ENCODE results near the gene VWA8.

Gene VWA8

DNA sequence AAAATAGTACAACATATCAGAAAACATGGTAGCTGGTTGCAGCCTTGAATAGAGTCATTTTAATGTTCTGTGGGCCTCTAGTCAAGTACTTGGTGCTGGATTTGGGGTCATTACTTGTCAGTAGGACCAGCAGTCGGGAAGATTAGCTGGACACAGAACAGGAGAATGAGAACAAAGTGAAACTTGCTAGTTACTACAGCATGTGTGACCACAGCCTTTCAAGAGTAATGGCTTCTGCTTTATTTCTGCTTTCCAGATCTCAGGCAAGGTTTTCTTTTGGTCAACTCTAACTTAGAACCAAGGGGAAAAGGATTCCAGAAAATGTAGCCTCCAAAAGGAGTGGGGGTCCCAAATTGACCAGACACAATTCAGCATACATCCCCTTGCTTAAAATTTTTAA lies 17.1 kb upstream of the VWA8 start:
- DNase-seq, result no peak
- TF ChIP-seq GATA1 (IDR thresholded peaks at IDR 0.05; ENCODE audit: low read depth, low read length) (no peak), POLR2A (IDR thresholded peaks at IDR 0.05; ENCODE audit: low read length) (no peak)

GRCh38 chr13:41976476-41976875 lies 15.6 kb upstream of the VWA8 start:
- no peak for DNase-seq
- TF ChIP-seq GATA1 (IDR thresholded peaks at IDR 0.05; ENCODE audit: low read depth, low read length) (no peak), POLR2A (IDR thresholded peaks at IDR 0.05; ENCODE audit: low read length) (no peak)

GRCh38 chr13:41974262-41974900 lies 13.5 kb upstream of the VWA8 start:
- no peak for TF ChIP-seq POLR2A (IDR thresholded peaks at IDR 0.05; ENCODE audit: low read length)
- TF ChIP-seq GATA1 (IDR thresholded peaks at IDR 0.05; ENCODE audit: low read depth, low read length), result no peak

DNA sequence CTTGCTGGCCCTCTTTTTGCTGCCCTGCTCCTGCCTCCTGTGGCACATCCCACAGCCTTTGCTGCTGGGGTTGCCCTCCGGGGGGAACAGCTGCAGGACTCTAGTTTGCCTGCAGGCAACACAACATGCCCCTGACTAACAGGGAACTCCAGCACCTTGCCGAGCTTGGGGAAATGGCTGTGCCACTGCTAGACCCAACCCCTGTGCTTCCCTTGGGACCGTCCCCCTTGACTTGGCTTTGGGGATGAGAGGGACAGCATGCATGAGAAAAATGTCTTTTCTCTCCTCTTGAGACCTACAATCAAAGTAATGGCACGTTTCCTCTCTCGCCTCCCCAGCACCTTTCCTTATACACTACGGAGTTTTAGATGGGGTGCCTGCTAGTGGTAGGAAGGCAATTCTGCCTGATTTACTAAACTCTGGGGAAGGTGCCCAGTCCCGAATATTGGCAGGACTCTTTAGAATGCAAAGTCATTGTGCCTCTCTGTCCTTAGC lies 12.4 kb upstream of the VWA8 start:
- DNase-seq, result no peak
- TF ChIP-seq POLR2A (IDR thresholded peaks at IDR 0.05; ENCODE audit: low read length), result no peak
- TF ChIP-seq GATA1 (IDR thresholded peaks at IDR 0.05; ENCODE audit: low read depth, low read length), result no peak

More at GRCh38 chr13:41974262-41974900, 13.5 kb upstream of the VWA8 start:
- no peak for DNase-seq

GRCh38 chr13:41971848-41972247 lies 10.9 kb upstream of the VWA8 start:
- no peak for DNase-seq
- TF ChIP-seq POLR2A (IDR thresholded peaks at IDR 0.05; ENCODE audit: low read length) (no peak), GATA1 (IDR thresholded peaks at IDR 0.05; ENCODE audit: low read depth, low read length) (no peak)

- TF ChIP-seq GATA1 (IDR thresholded peaks at IDR 0.05; ENCODE audit: low read depth, low read length) (no peak), POLR2A (IDR thresholded peaks at IDR 0.05; ENCODE audit: low read length) (no peak)
These were observed 10.0 kb upstream of the VWA8 start for GRCh38 chr13:41970918-41971317.

DNA sequence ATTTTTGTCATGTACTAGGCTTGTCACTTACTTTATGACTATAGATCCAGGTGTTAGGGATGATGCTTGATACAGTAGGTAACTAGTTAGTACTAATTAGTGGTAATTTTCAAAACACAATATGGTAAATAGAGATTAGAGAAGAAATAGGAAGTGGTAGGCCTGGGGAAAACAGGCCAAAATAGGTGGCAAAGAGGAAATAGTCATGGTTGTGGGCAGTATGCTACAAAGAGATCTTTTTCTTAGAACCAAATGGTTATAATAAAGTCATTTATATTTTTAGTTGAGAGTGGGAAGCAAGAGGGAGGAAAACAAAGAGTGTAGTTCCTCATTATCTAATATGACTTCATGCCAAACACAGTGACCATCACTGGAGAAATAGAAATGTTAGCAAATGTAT lies 9.1 kb upstream of the VWA8 start:
- DNase-seq, result no peak
- TF ChIP-seq POLR2A (IDR thresholded peaks at IDR 0.05; ENCODE audit: low read length) (no peak), GATA1 (IDR thresholded peaks at IDR 0.05; ENCODE audit: low read depth, low read length) (no peak)

More at GRCh38 chr13:41970918-41971317, 10.0 kb upstream of the VWA8 start:
- no peak for DNase-seq

DNA sequence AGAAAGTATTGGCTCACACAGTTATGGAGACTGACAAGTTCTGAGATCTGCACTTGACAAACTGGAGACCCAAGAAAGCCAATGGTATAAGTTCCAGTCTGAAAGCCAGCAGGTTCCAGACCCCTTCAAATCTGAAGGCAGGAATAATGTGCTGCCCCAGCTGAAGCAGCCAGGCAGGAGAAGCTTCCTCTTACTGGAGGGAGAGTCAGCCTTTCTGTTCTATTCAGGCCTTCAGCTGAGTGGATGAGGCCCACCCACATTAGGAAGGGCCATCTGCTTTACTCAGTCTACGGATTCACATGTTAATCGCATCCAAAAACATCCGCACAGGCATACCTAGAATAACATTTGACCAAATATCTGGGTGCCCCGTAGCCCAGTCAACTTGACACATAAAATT lies 8.2 kb upstream of the VWA8 start:
- no peak for DNase-seq
- TF ChIP-seq GATA1 (IDR thresholded peaks at IDR 0.05; ENCODE audit: low read depth, low read length) (no peak), POLR2A (IDR thresholded peaks at IDR 0.05; ENCODE audit: low read length) (no peak)

- no peak for DNase-seq
- TF ChIP-seq GATA1 (IDR thresholded peaks at IDR 0.05; ENCODE audit: low read depth, low read length) (no peak), POLR2A (IDR thresholded peaks at IDR 0.05; ENCODE audit: low read length) (no peak)
These were observed 5.8 kb upstream of the VWA8 start for GRCh38 chr13:41966671-41967070.

- no peak for DNase-seq
- TF ChIP-seq GATA1 (IDR thresholded peaks at IDR 0.05; ENCODE audit: low read depth, low read length) (no peak), POLR2A (IDR thresholded peaks at IDR 0.05; ENCODE audit: low read length) (no peak)
These were observed 2.1 kb upstream of the VWA8 start for GRCh38 chr13:41962994-41963393.

DNA sequence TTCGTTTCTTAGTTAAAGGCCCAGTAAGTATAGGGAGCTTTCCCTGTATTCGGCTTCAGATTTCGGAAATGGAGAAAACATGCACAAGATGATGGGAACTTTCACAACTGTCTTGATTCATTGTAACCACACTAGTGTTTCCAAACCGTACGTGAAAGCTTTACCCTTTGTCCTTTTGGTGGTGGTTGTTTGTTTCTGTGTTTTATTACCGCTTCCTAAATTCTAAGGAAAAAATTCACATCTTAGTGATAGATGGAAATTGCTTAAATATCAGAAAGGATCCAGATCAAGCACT lies 504 bp upstream of the VWA8 start:
- TF ChIP-seq POLR2A (IDR thresholded peaks at IDR 0.05; ENCODE audit: low read length), result no peak
- TF ChIP-seq GATA1 (IDR thresholded peaks at IDR 0.05; ENCODE audit: low read depth, low read length), result no peak
- no peak for DNase-seq

- TF ChIP-seq POLR2A (IDR thresholded peaks at IDR 0.05; ENCODE audit: low read length) (no peak), GATA1 (IDR thresholded peaks at IDR 0.05; ENCODE audit: low read depth, low read length) (no peak)
- no peak for DNase-seq
These were observed 685 bp downstream of the VWA8 start for GRCh38 chr13:41960211-41960636.

DNA sequence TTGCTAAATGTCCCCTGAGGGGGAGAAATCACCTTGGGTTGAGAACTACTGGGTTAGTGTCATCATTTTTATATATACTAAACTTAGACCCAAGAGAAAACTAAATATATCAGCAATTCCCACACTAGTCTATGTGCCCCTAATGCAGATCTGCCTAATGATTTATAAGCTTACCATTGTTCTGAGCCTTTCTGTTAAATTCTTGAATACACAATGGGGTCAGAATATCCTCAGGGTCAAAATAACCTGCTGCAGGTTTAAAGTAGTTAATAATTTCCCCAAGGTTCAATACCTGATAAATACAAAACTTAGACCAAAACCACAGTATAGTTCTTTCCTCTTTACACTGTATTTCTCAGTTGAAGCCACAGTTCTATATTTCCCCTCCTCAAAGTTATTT lies 4.6 kb downstream of the VWA8 start:
- no peak for DNase-seq
- no peak for TF ChIP-seq POLR2A (IDR thresholded peaks at IDR 0.05; ENCODE audit: low read length)
- no peak for TF ChIP-seq GATA1 (IDR thresholded peaks at IDR 0.05; ENCODE audit: low read depth, low read length)

DNA sequence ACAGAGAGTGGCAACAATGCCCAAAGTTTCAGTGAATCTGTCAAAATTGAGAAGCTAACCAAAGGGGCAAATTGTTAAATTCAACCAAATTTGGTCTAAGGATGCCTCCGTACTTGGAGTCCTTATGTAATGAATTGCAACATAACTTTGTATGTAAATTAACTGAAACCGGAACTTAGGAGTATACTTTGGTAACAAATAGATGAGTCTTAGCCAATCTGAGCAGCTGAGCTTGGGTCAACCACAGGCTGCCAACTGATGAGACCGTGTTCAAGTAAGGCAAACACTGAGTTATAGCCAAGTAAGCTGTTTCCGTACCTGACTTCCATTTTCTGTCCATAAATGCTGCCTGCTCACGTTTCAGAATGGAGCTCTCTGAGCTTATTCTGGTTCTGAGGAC lies 5.3 kb downstream of the VWA8 start:
- DNase-seq, result no peak

DNA sequence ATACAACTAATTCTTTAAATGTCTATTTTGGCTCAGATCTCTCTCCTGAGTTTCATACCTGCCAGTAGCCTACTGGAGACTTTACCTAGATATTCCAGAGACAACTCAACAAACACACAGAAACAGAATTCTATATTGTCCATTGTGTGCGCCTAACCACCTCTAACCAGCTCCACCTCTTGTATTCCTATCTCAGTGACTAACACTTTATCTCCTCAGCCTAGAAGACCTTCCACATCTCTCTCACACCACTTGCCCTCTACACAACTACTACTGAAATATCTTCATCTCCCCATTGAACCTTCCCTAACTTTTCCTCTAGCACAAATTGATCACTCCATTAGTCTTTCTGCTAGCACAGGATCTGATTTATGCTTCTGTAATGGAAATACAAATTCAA lies 6.7 kb downstream of the VWA8 start:
- no peak for TF ChIP-seq POLR2A (IDR thresholded peaks at IDR 0.05; ENCODE audit: low read length)
- TF ChIP-seq GATA1 (IDR thresholded peaks at IDR 0.05; ENCODE audit: low read depth, low read length), result no peak
- peak; percentile 9 to 11 for DNase-seq

More for the DNA sequence above, 5.3 kb downstream of the VWA8 start:
- TF ChIP-seq POLR2A (IDR thresholded peaks at IDR 0.05; ENCODE audit: low read length) (no peak), GATA1 (IDR thresholded peaks at IDR 0.05; ENCODE audit: low read depth, low read length) (no peak)
